SU-DHL-6 (cell line): ENCODE data around the gene C2orf72.

Source experiments
- H2AFZ ChIP-seq: fragments of 200-600 bp; sonication (generic); 2 replicates; pipeline ENCODE4 v1.6.1; 2014; ENCODE audit warnings: low read depth, mild to moderate bottlenecking, moderate library complexity, mixed read lengths, antibody characterized with exemption, low read length; ENCODE audit not compliant: severe bottlenecking
- H3F3A ChIP-seq: fragments of 200-600 bp; shearing (Covaris generic); 2 replicates; pipeline ENCODE4 v1.6.0; 2016; ENCODE audit warnings: antibody characterized with exemption, mild to moderate bottlenecking; ENCODE audit not compliant: insufficient read depth
- H3K27ac ChIP-seq: fragments of 200-600 bp; sonication (generic); 2 replicates; pipeline ENCODE4 v1.5.1; 2016; ENCODE audit warnings: low read depth, mild to moderate bottlenecking, low read length, moderate library complexity, mixed read lengths
- H3K27me3 ChIP-seq: fragments of 200-600 bp; sonication (generic), shearing (Covaris generic); 2 replicates; pipeline ENCODE4 v1.6.0; 2014; ENCODE audit warnings: mild to moderate bottlenecking, low read length
- H3K36me3 ChIP-seq: fragments of 200-600 bp; sonication (generic); 2 replicates; pipeline ENCODE4 v1.6.1; 2014; ENCODE audit warnings: mild to moderate bottlenecking, low read length, mixed read lengths
- H3K4me2 ChIP-seq: fragments of 300-600, 200-600 bp; shearing (Covaris generic), sonication (generic); 2 replicates; pipeline ENCODE4 v1.6.0; 2014; ENCODE audit warnings: low read length, low read depth, mild to moderate bottlenecking; ENCODE audit not compliant: poor library complexity, severe bottlenecking
- H3K4me3 ChIP-seq: fragments of 200-600 bp; sonication (generic); 2 replicates; pipeline ENCODE4 v1.5.1; 2014; ENCODE audit warnings: antibody characterized with exemption, low read length, mild to moderate bottlenecking, mixed read lengths; ENCODE audit not compliant: insufficient read depth, poor library complexity, severe bottlenecking
- H3K79me2 ChIP-seq: fragments of 200-600 bp; sonication (generic); 2 replicates; pipeline ENCODE4 v1.6.1; 2014; ENCODE audit warnings: mild to moderate bottlenecking, low read length, moderate library complexity; ENCODE audit not compliant: insufficient read depth
- H3K9ac ChIP-seq: fragments of 200-600 bp; sonication (generic); 2 replicates; pipeline ENCODE4 v1.7.0; 2014; ENCODE audit warnings: mild to moderate bottlenecking, low read length
- H3K9me2 ChIP-seq: fragments of 200-600 bp; sonication (generic); replicated peaks from 2 replicates; pipeline ENCODE4 v1.6.1; 2014; ENCODE audit warnings: low read length; ENCODE audit not compliant: insufficient read depth
- H3K9me3 ChIP-seq: fragments of 200-600 bp; sonication (generic); 2 replicates; pipeline ENCODE4 v1.6.1; 2014; ENCODE audit warnings: low read length, mixed read lengths; ENCODE audit not compliant: insufficient read depth
- H4K20me1 ChIP-seq: fragments of 200-600 bp; sonication (generic); 2 replicates; pipeline ENCODE4 v1.6.1; 2014; ENCODE audit warnings: low read depth, mild to moderate bottlenecking, antibody characterized with exemption, low read length, moderate library complexity, mixed read lengths
- CTCF ChIP-seq: fragments of 200-600 bp; sonication (generic); IDR thresholded peaks from one replicate; pipeline ENCODE4 v1.5.1; 2017; ENCODE audit warnings: antibody characterized with exemption, mild to moderate bottlenecking, low read length, moderate library complexity; ENCODE audit not compliant: insufficient read depth, poor library complexity, severe bottlenecking
- EZH2phosphoT487 ChIP-seq: fragments of 200-600 bp; sonication (generic), shearing (Covaris generic); conservative IDR thresholded peaks from 2 replicates; pipeline ENCODE4 v1.6.1; 2018; ENCODE audit warnings: mild to moderate bottlenecking, antibody characterized with exemption, low read length, moderate library complexity, mixed read lengths

The C2orf72 gene

DNA sequence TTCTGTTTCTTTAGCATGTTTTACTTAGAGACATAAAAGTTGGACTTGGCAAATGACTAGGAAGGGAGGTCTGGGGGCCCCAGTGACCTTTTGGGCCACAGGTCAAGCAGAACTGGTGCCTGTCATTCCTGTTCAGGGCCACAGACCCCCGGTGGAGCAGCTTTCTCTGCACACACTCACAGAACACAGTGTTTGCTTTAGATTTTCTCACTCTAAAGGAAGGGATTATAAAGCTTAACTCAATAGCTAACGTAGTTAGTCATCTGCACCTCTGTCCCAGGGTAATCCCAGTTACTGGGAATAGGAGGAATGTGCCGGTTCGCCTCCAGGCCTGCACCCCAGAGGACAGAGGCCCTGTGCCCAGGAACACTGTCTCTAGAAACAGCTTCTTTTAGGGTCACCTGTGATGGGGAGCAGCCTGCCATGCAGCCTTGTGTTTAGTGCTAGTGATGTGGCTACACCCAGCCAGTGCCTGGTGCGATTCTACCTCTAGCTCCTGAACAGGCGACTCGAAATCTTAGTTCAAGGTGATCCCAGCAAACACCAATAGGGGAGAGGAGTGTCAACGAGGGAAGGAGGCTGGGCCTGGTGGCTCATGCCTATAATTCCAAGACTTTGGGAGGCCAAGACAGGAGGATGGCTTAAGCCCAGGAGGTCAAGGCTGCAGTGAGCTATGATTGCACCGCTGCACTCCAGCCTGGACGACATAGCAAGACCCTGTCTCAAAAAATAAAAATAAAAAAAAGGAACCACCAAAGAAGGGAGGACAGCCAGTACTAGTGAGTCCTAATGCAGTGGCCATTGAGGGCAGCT is 29.8 kb upstream of the C2orf72 start:
- no peak overlapping the region for H3K4me3 ChIP-seq
- H3K36me3 ChIP-seq, result no peaks in the 10 kb centered on the region
- H3K27me3 ChIP-seq, result no peaks in the 10 kb centered on the region
- no peaks in the 10 kb centered on the region for H3K9me3 ChIP-seq
- no peaks in the 10 kb centered on the region for H4K20me1 ChIP-seq
- H3F3A ChIP-seq, result no peaks in the 10 kb centered on the region
- no peak overlapping the region for H3K9ac ChIP-seq
- no peak overlapping the region for H3K4me2 ChIP-seq
- no peak overlapping the region for H2AFZ ChIP-seq
- no peaks in the 10 kb centered on the region for H3K79me2 ChIP-seq
- no peaks in the 10 kb centered on the region for H3K9me2 ChIP-seq
- H3K27ac ChIP-seq, result no peak overlapping the region
- TF ChIP-seq CTCF, result no peak
- TF ChIP-seq EZH2phosphoT487, result no peak

- no peak overlapping the region for H3K9ac ChIP-seq
- no peaks in the 10 kb centered on the region for H3F3A ChIP-seq
- TF ChIP-seq EZH2phosphoT487 (no peak), CTCF (no peak)
- H3K27ac ChIP-seq, result no peak overlapping the region
- no peaks in the 10 kb centered on the region for H4K20me1 ChIP-seq
- H3K36me3 ChIP-seq, result no peaks in the 10 kb centered on the region
- H3K4me2 ChIP-seq, result no peak overlapping the region
- no peak overlapping the region for H2AFZ ChIP-seq
- H3K27me3 ChIP-seq, result no peaks in the 10 kb centered on the region
- H3K9me3 ChIP-seq, result no peaks in the 10 kb centered on the region
- no peaks in the 10 kb centered on the region for H3K79me2 ChIP-seq
- H3K9me2 ChIP-seq, result no peaks in the 10 kb centered on the region
- no peak overlapping the region for H3K4me3 ChIP-seq
These were observed 29.2 kb upstream of the C2orf72 start for GRCh38 chr2:231008131-231008530.

GRCh38 chr2:231009236-231009919 is 27.9 kb upstream of the C2orf72 start:
- Histone ChIP-seq H3F3A (no peaks in the 10 kb centered on the region), H3K27me3 (no peaks in the 10 kb centered on the region), H3K36me3 (no peaks in the 10 kb centered on the region), H3K9ac (no peak overlapping the region), H3K79me2 (no peaks in the 10 kb centered on the region), H3K4me2 (no peak overlapping the region), H3K4me3 (no peak overlapping the region), H2AFZ (no peak overlapping the region), H3K9me2 (no peaks in the 10 kb centered on the region), H3K27ac (no peak overlapping the region), H4K20me1 (no peaks in the 10 kb centered on the region), H3K9me3 (no peaks in the 10 kb centered on the region)
- TF ChIP-seq EZH2phosphoT487 (no peak), CTCF (no peak)
